ENCODE measurements around the gene TAAR1. TPM values are rescaled to one million over a fixed set of nuclear protein-coding genes. Genes with fewer than 3 reads are reported as not detected.
"Not testable (repeated sequence)": the region's sequence is repeated elsewhere in the genome, so short reads cannot be mapped to it uniquely, and the experiment has no call there.

Gene TAAR1
- total RNA-seq, 2 experiments from 2014 or later = not detected

- DNase-seq = no peak
- peaks cover 19% of the 10 kb centered on the region for H3K27me3 Mint-ChIP-seq
- no peaks in the 10 kb centered on the region for H3K4me1 Mint-ChIP-seq
- no peak overlapping the region for H3K27ac Mint-ChIP-seq
- H3K36me3 Mint-ChIP-seq = no peaks in the 10 kb centered on the region
- H3K4me3 Mint-ChIP-seq = no peak overlapping the region
- peaks cover 1% of the 10 kb centered on the region for H3K9me3 Mint-ChIP-seq
Observed at GRCh38 chr6:132673376-132674094, 14.6 kb upstream of the TAAR1 start.

DNA sequence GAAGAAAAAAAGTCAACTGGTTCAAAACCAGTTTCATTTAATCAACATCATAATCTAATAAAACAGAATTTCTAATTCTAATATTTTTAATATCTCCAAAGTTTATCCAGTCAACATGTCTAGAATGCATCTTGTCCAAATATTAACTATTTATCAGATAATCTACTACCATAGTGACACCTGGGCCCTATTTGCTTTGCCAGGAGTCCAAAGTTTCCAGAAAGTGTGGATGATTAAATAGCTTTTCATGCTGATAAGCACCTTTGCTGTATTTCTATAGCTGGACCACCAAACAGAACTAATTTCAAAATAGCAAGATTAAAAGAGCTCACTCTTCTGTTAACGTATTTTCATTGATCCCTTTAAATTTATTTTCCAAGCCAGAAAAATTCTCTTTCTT is 12.3 kb upstream of the TAAR1 start:
- no peaks in the 10 kb centered on the region for H3K4me1 Mint-ChIP-seq
- no peaks in the 10 kb centered on the region for H3K9me3 Mint-ChIP-seq
- no peak overlapping the region for H3K4me3 Mint-ChIP-seq
- no peak for DNase-seq
- no peaks in the 10 kb centered on the region for H3K36me3 Mint-ChIP-seq
- no peak overlapping the region for H3K27ac Mint-ChIP-seq
- peaks cover 11% of the 10 kb centered on the region for H3K27me3 Mint-ChIP-seq

GRCh38 chr6:132669690-132670291 is 10.8 kb upstream of the TAAR1 start:
- no peaks in the 10 kb centered on the region for H3K36me3 Mint-ChIP-seq
- no peaks in the 10 kb centered on the region for H3K4me1 Mint-ChIP-seq
- no peaks in the 10 kb centered on the region for H3K9me3 Mint-ChIP-seq
- no peak for DNase-seq
- H3K4me3 Mint-ChIP-seq = no peak overlapping the region
- H3K27me3 Mint-ChIP-seq = peaks cover 7% of the 10 kb centered on the region
- no peak overlapping the region for H3K27ac Mint-ChIP-seq

- no peaks in the 10 kb centered on the region for H3K4me1 Mint-ChIP-seq
- H3K4me3 Mint-ChIP-seq = no peak overlapping the region
- DNase-seq = no peak
- no peaks in the 10 kb centered on the region for H3K36me3 Mint-ChIP-seq
- H3K9me3 Mint-ChIP-seq = no peaks in the 10 kb centered on the region
- H3K27ac Mint-ChIP-seq = no peak overlapping the region
- peaks cover 5% of the 10 kb centered on the region for H3K27me3 Mint-ChIP-seq
Observed at GRCh38 chr6:132666118-132666517, 7.1 kb upstream of the TAAR1 start.

DNA sequence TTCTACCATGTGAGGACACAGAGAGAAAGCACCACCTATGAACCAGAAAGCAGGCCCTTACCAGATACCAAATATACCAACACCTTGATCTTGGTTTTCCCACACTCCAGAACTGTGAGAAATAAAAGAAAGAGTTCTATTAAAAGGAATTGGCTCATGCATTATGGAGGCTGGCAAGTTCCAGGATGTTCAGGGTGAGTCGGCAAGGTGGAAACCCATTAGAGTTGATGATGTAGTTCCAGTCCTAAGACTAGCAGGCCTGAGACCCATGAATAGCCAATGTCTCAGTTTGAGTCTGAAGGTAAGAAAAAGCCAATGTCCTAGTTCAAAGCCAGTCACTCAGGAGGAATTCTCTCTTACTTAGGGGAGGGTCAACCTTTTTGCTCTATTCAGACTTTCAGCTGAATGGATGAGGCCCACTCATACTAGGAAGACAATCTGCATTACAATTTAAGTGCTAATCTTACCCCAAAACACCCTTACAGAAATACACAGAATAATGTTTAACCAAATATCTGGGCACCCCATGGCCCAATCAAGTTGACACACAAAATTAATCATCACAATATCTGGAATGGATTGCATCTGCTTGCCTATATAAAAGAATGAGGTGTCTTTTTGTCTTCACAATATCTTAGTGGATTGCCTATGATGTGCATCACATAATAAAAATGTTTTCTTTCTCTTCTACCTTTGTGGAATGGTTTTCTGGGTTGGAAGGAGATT is 5.5 kb upstream of the TAAR1 start:
- H3K4me3 Mint-ChIP-seq = no peak overlapping the region
- no peak for DNase-seq
- no peaks in the 10 kb centered on the region for H3K36me3 Mint-ChIP-seq
- no peak overlapping the region for H3K27ac Mint-ChIP-seq
- H3K9me3 Mint-ChIP-seq = no peaks in the 10 kb centered on the region
- peaks cover under 1% of the 10 kb centered on the region for H3K27me3 Mint-ChIP-seq
- H3K4me1 Mint-ChIP-seq = no peaks in the 10 kb centered on the region

DNA sequence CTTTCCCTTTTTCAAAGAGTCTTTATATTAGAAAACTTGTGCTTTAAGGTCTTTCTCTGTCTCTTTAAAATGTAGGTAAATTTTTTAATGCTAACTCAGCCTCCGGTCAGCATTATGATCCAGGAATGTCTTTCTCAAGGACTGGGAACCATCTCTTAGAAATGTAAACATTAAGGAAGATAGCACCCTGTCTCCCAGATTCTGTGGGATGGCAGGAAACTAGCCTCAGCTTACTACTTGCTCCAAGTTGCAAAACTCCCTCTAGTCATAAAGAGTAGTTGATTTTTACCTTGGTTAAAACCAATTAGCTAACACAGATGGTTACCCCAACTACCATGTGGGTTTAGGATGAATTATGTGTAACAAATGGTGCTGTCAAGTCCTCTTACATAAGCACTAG is 4.7 kb upstream of the TAAR1 start:
- no peak overlapping the region for H3K27ac Mint-ChIP-seq
- H3K4me1 Mint-ChIP-seq = no peaks in the 10 kb centered on the region
- no peaks in the 10 kb centered on the region for H3K9me3 Mint-ChIP-seq
- H3K27me3 Mint-ChIP-seq = no peaks in the 10 kb centered on the region
- DNase-seq = no peak
- H3K36me3 Mint-ChIP-seq = no peaks in the 10 kb centered on the region
- no peak overlapping the region for H3K4me3 Mint-ChIP-seq

DNA sequence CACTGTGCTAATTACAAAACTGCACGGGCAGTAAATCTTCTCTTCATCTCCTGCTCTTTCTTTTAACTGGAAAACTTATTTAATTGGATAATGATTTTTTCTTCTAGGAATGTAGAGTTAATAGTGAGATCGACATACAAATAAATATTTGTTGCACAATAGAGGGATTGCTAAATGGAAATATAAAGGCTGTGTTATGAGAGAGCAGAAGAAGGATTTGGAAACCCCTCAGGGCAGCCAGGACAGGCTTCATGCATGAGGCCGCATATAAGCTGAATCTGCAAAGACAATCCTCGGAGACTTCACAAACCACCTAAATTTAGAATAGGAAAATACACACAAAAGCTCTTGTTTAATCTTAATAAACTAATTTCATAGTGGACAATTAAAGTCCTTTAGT is 2.9 kb upstream of the TAAR1 start:
- Mint-ChIP-seq H3K36me3 (no peaks in the 10 kb centered on the region), H3K27me3 (no peaks in the 10 kb centered on the region), H3K4me1 (no peaks in the 10 kb centered on the region), H3K27ac (no peak overlapping the region), H3K4me3 (no peak overlapping the region), H3K9me3 (no peaks in the 10 kb centered on the region)
- no peak for DNase-seq

DNA sequence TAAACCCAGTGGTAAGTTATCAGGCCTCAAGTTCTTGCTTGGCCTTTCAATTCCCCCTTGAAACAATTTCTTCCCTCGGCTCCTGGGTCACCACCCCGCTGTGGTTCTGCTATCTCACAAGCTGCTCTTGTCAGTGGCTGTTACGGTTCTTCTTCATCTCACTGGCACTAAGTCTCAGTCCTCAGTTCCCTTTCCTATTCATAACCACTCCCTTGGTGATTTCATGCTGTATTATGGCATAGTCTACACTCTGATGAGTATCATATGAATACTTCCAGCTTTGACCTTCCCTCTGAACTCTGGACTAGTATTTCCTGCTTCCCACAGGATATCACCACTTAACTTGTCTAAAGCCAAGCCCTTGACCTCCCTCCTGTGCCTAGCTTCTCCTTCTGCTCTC is 7.9 kb downstream of the TAAR1 start:
- DNase-seq = no peak
- Mint-ChIP-seq H3K27ac (no peak overlapping the region), H3K36me3 (no peaks in the 10 kb centered on the region), H3K9me3 (no peaks in the 10 kb centered on the region), H3K4me3 (no peak overlapping the region), H3K4me1 (peaks cover 3% of the 10 kb centered on the region), H3K27me3 (no peaks in the 10 kb centered on the region)

DNA sequence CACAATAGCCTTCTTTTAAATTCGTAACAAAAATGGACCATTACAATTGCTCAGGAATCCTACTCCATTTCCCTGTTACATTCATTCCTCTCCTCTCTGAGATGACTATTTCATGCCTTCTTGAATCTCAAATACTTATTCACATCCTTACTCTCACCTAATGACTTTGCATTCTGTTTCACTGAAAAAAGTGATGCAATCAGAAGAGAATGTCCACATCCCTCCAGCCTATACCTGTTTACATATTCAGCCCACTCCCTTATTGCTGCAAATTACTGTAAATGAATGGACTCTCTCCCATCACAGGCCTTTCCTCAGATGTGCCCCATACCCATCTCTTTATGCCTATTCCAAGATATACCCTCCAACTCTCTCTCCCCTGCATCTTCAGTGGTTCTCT is 8.6 kb downstream of the TAAR1 start:
- H3K27ac Mint-ChIP-seq = no peak overlapping the region
- no peaks in the 10 kb centered on the region for H3K27me3 Mint-ChIP-seq
- no peak overlapping the region for H3K4me3 Mint-ChIP-seq
- H3K36me3 Mint-ChIP-seq = no peaks in the 10 kb centered on the region
- DNase-seq = no peak
- no peaks in the 10 kb centered on the region for H3K9me3 Mint-ChIP-seq
- peaks cover 3% of the 10 kb centered on the region for H3K4me1 Mint-ChIP-seq

DNA sequence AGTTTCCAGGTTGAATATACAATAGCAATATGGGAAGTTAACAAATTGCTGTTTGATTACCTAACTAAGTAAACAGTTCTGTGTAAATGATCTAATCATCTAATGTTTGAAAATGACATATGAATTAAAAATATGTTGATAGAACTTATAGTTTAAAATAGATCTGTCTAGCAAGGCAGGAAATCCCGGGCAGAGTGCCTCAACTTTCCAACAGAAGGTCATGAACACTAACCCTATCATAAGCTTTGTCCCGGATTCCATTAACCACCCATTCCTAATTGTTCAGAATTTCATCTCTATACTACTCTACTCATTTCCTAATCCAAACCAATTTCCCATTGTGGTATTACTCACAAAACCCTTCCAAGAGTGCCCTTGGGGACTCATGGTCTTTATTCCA is 10.2 kb downstream of the TAAR1 start:
- H3K36me3 Mint-ChIP-seq = no peaks in the 10 kb centered on the region
- H3K9me3 Mint-ChIP-seq = no peaks in the 10 kb centered on the region
- no peaks in the 10 kb centered on the region for H3K27me3 Mint-ChIP-seq
- DNase-seq = no peak
- H3K27ac Mint-ChIP-seq = no peak overlapping the region
- H3K4me3 Mint-ChIP-seq = no peak overlapping the region
- H3K4me1 Mint-ChIP-seq = peaks cover 3% of the 10 kb centered on the region

DNA sequence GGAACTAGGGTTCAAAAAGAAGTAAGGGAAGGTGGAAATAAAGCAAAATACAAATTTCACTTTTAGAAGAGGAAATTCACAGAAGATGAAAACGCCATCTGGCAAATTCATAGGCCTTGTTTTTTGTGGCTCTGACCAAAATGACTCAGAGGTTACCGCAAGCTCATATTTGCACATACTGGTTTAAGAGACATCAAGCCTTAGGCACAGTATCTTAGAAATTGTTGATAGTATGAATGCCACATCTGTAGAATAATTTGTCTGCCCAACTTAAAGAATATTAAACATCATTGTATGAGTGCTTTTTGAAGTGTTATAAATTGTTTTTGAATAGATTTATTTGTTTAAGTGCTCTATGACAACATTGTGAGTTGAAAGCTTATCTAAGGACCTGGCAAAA is 10.6 kb downstream of the TAAR1 start:
- H3K4me3 Mint-ChIP-seq = no peak overlapping the region
- H3K9me3 Mint-ChIP-seq = no peaks in the 10 kb centered on the region
- no peak overlapping the region for H3K27ac Mint-ChIP-seq
- peaks cover 3% of the 10 kb centered on the region for H3K4me1 Mint-ChIP-seq
- H3K27me3 Mint-ChIP-seq = no peaks in the 10 kb centered on the region
- no peaks in the 10 kb centered on the region for H3K36me3 Mint-ChIP-seq
- peak; percentile 6 for DNase-seq

DNA sequence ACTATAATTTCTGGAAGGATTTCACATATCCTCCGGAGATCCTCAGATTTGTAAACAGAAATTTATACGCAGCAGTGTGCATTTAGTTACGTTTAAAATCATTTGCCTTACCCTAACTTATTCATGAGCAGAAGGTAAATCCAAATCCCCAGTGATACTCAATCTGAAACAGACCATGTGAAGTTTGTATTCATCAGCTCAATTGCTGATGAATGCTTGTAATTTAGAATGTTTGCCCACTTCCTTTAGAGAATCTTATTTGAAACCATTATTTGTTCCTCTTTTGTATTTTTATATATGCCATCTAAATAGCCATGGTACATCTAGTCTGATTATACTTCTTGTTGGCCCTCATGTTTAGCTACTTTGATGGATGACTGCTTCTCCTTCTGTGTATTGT is 15.4 kb downstream of the TAAR1 start:
- Mint-ChIP-seq H3K27ac (no peak overlapping the region), H3K4me3 (no peak overlapping the region), H3K9me3 (no peaks in the 10 kb centered on the region), H3K4me1 (peaks cover 2% of the 10 kb centered on the region), H3K36me3 (no peaks in the 10 kb centered on the region), H3K27me3 (peaks cover 15% of the 10 kb centered on the region)
- no peak for DNase-seq

- not testable (repeated sequence) for H3K36me3 Mint-ChIP-seq, H3K27ac Mint-ChIP-seq, H3K4me1 Mint-ChIP-seq, H3K4me3 Mint-ChIP-seq, H3K9me3 Mint-ChIP-seq, DNase-seq
- peaks cover 36% of the 10 kb centered on the region for H3K27me3 Mint-ChIP-seq
Observed at GRCh38 chr6:132637135-132637534, 21.8 kb downstream of the TAAR1 start.

DNA sequence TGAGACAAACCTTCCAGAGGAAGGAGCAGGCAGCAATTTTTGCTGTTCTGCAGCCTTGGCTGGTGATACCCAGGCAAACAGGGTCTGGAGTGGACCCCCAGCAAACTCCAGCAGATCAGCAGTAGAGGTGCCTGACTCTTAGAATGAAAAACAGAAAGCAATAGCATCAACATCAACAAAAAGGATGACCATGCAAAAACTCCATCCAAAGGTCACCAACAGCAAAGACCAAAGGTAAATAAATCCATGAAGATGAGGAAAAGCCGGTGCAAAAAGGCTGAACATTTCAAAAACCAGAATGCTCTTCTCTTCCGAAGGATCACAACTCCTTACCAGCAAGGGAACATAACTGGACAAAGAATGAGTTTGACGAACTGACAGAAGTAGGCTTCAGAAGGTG is 23.1 kb downstream of the TAAR1 start:
- not testable (repeated sequence) for H3K4me3 Mint-ChIP-seq, H3K4me1 Mint-ChIP-seq, H3K36me3 Mint-ChIP-seq, H3K27ac Mint-ChIP-seq, DNase-seq, H3K9me3 Mint-ChIP-seq
- H3K27me3 Mint-ChIP-seq = peaks cover 37% of the 10 kb centered on the region

GRCh38 chr6:132635288-132635687 is 23.7 kb downstream of the TAAR1 start:
- not testable (repeated sequence) for H3K27ac Mint-ChIP-seq, H3K36me3 Mint-ChIP-seq, H3K9me3 Mint-ChIP-seq, H3K4me1 Mint-ChIP-seq, DNase-seq, H3K4me3 Mint-ChIP-seq
- H3K27me3 Mint-ChIP-seq = peaks cover 37% of the 10 kb centered on the region

DNA sequence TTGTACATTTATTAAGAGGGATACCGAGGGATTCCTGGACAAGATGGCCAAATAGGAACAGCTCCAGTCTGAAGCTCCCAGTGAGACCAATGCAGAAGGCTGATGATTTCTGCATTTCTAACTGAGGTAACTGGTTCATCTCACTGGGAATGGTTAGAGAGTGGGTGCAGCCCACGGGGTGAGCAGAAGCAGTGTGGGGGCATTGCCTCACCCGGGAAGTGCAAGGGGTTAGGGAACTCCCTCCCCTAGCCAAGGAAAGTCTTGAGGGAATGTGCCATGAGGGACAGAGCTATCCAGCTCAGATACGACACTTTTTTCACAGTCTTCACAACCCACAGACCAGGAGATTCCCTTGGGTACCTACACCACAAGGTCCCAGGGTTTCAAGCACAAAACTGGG is 24.2 kb downstream of the TAAR1 start:
- Mint-ChIP-seq H3K4me3 (no peak overlapping the region), H3K36me3 (no peaks in the 10 kb centered on the region), H3K27ac (no peak overlapping the region), H3K9me3 (peaks cover 4% of the 10 kb centered on the region), H3K4me1 (no peaks in the 10 kb centered on the region), H3K27me3 (peaks cover 33% of the 10 kb centered on the region)
- no peak for DNase-seq

Data from activated naive CD8-positive, alpha-beta T cell treated with anti-CD3 and anti-CD28 coated beads for 36 hours (primary cell).